Endothelial cell of umbilical vein (primary cell): Measurements from ENCODE around the gene VWA8. TPM values are rescaled to one million over a fixed set of nuclear protein-coding genes. Genes with fewer than 3 reads are reported as not detected.
"Not testable (repeated sequence)": the region's sequence is repeated elsewhere in the genome, so short reads cannot be mapped to it uniquely, and the experiment has no call there.

Experiments
- BruUV-seq: library from RNA; stranded (reverse); fragments of 400-500 nt; replicated peaks from 2 replicates; lab custom pipeline; 2021; lab: Mats Ljungman, UMichigan
- CTCF ChIA-PET: fragments of 300-600, 350-600 bp; sonication (Branson Sonifier 250); formaldehyde crosslinking; loops from one replicate; lab custom pipeline; 2021; ENCODE audit warnings: antibody characterized with exemption, inconsistent platforms; lab: Charles Lee
- POLR2A ChIA-PET: fragments of 300-600, 350-600 bp; sonication (Branson Sonifier 250); formaldehyde crosslinking; loops from one replicate; lab custom pipeline; 2021; ENCODE audit warnings: antibody characterized with exemption, inconsistent platforms; lab: Charles Lee
- DNase-seq: peaks from one replicate; pipeline ENCODE4 v3.0.0-alpha.2; 2011; ENCODE audit warnings: low read depth, low spot score
- FAIRE-seq: peaks from 2 replicates; lab custom pipeline; 2011; peaks lifted over from hg19 to GRCh38; lab: Jason Lieb, UNC
- H2AFZ ChIP-seq: 2 replicates; pipeline ENCODE4 v1.6.0; 2012; ENCODE audit warnings: low read depth, low read length, control low read depth, inconsistent platforms
- H3K27ac ChIP-seq: 2 replicates; pipeline ENCODE4 v1.5.1; 2011; ENCODE audit warnings: low read depth, mild to moderate bottlenecking, control low read depth, low read length, moderate library complexity; ENCODE audit not compliant: insufficient read depth
- H3K27me3 ChIP-seq, 2 experiments: 2 replicates each; pipeline versions ENCODE4 v1.6.0 to v1.6.1; 2011; ENCODE audit warnings: low read length in 2 of 2, mixed read lengths in 1 of 2; ENCODE audit not compliant: control insufficient read depth in 2 of 2, insufficient read depth in 2 of 2
- H3K36me3 ChIP-seq, 2 experiments: 2 replicates in 1 of 2; 3 replicates in 1 of 2; pipeline ENCODE4 v1.5.1; 2011; ENCODE audit warnings: low read length in 2 of 2, mild to moderate bottlenecking in 1 of 2, moderate library complexity in 1 of 2; ENCODE audit not compliant: control insufficient read depth in 2 of 2, insufficient read depth in 2 of 2; ENCODE audit errors: extremely low read depth in 1 of 2
- H3K4me1 ChIP-seq: 3 replicates; pipeline ENCODE4 v1.5.1; 2011; ENCODE audit warnings: mild to moderate bottlenecking, low read length; ENCODE audit not compliant: control insufficient read depth, insufficient read depth; ENCODE audit errors: extremely low read depth
- H3K4me2 ChIP-seq: 2 replicates; pipeline ENCODE4 v1.6.1; 2011; ENCODE audit warnings: low read length, control low read depth, mixed read lengths; ENCODE audit not compliant: insufficient read depth
- H3K4me3 ChIP-seq, 3 experiments: fragments of 200-600 bp in 1 of 3; sonication (generic), shearing (Covaris generic) in 1 of 3; replicated peaks in 1 of 3; 2 replicates each; pipeline ENCODE4 v1.5.1; 2011 to 2016; ENCODE audit warnings: control low read depth in 3 of 3, low read length in 3 of 3, mild to moderate bottlenecking in 2 of 3, inconsistent platforms in 1 of 3, low read depth in 1 of 3, moderate library complexity in 1 of 3; ENCODE audit not compliant: insufficient read depth in 1 of 3
- H3K79me2 ChIP-seq: 2 replicates; pipeline ENCODE4 v1.6.0; 2012; ENCODE audit warnings: low read length, inconsistent platforms; ENCODE audit not compliant: control insufficient read depth, insufficient read depth
- H3K9ac ChIP-seq: replicated peaks from 2 replicates; pipeline ENCODE3; 2011; ENCODE audit warnings: low read length, control low read depth; ENCODE audit not compliant: insufficient read depth; ENCODE audit errors: extremely low read depth
- H3K9me1 ChIP-seq: replicated peaks from 3 replicates; pipeline ENCODE4 v1.6.0; 2011; ENCODE audit warnings: mild to moderate bottlenecking, low read length; ENCODE audit not compliant: control insufficient read depth, insufficient read depth; ENCODE audit errors: extremely low read depth
- H3K9me3 ChIP-seq: replicated peaks from 2 replicates; pipeline ENCODE4 v1.5.1; 2012; ENCODE audit warnings: low read length, inconsistent platforms; ENCODE audit not compliant: control insufficient read depth, insufficient read depth
- H4K20me1 ChIP-seq: replicated peaks from 2 replicates; pipeline ENCODE3; 2011; ENCODE audit warnings: mild to moderate bottlenecking, low read length; ENCODE audit not compliant: control insufficient read depth, insufficient read depth; ENCODE audit errors: extremely low read depth
- EZH2 ChIP-seq: IDR thresholded peaks from 2 replicates; pipeline ENCODE4 v1.6.1; 2012; ENCODE audit warnings: borderline replicate concordance, low read depth, mild to moderate bottlenecking, moderate library complexity, low read length, inconsistent platforms; ENCODE audit not compliant: severe bottlenecking
- FOS ChIP-seq: IDR thresholded peaks from 2 replicates; pipeline ENCODE4 v1.6.1; 2011; ENCODE audit warnings: mild to moderate bottlenecking, low read length, moderate library complexity, borderline replicate concordance; ENCODE audit not compliant: insufficient read depth
- dilution Hi-C: fragments of 300-500 bp; cut with MboI; formaldehyde crosslinking; loops from one replicate; pipeline ENCODE4 v1.15.0; 2019; ENCODE audit warnings: low sequenced_read_pairs; ENCODE audit not compliant: extremely low pct_ligation_motif_present
- intact Hi-C: fragments of 100-400 bp; cut with micrococcal nuclease; formaldehyde crosslinking; loops from one replicate; pipeline ENCODE4 v1.10.0; 2022
- polyA plus RNA-seq, 4 experiments: library from polyadenylated mRNA; depleted of rRNA in 3 of 4; stranded (reverse) in 3 of 4; unstranded in 1 of 4; fragments of >200 nt; gene quantifications; 2 replicates each; pipeline versions ENCODE4 v1.2.1 to v1.2.3, GENCODE V29; 2011 to 2012; ENCODE audit warnings: missing spikeins in 1 of 4
- total RNA-seq: library from RNA; stranded (reverse); gene quantifications from 2 replicates; pipeline ENCODE4 v1.2.3, GENCODE V29; 2021
- TF ChIP-seq, protein P1 (sequence below), 2 donors: IDR thresholded peaks; 1 replicate in 1 of 2; 2 replicates in 1 of 2; pipeline ENCODE4 v1.5.1; 2011; ENCODE audit warnings: low read length in 2 of 2, mild to moderate bottlenecking in 2 of 2, moderate library complexity in 2 of 2, control low read depth in 1 of 2, inconsistent platforms in 1 of 2, low read depth in 1 of 2; ENCODE audit not compliant: insufficient read depth in 1 of 2; ENCODE audit errors: extremely low read depth in 1 of 2

The VWA8 gene
- total and polyA plus RNA-seq, 2 donors (not counting 3 experiments of a cell fraction or from before 2014, with no cell fraction given): 2.9 to 11.3 TPM

DNA sequence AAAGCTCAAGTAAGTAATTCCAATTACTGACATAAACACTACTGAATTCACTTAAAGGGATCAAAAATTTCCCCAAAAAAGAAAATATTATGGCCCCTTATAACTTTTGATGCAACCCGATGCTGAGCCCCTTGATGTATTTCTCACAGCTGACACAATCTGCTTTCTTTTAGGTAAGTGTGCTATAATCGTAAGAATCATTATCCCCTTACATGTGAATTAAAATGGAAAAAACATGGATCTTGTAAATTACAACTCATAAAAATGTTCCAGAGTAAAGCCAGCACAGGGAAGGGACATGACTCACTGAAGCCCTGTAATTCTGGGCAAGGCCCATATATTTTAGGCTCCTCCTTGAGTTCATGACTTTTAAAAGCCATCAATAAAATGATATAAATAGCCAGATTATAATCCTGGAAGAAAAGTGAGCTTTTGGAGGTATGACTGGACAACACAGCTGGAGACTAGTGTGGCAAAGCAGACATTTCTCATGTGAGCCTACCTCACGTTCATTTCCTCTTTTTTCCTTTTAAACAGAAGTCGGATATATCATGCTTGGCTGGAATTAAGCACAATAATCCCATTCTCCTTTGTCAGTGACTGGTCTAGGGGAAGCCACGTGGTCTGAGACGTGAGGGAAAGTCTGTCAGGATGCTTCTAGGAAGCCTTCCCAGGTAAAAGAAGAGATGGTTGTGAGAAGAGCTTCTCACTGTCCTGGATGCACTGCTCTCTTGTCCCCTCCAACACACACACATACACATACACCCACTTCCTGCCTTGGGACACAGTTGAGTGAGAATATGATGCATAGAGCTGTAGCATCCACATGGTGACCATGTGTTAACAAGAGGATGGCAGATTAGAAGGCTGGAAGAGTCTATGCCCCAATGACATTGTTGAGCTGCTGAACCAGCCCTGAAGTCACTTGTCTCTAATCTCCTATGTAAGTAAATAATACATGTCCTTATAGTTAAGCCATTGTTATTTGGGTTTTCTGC, 338.2 kb downstream of the VWA8 start:
- H3K4me1 ChIP-seq: no peaks in the 10 kb centered on the region
- no peak overlapping the region for H3K4me2 ChIP-seq
- H3K9me3 ChIP-seq: no peaks in the 10 kb centered on the region
- H3K9ac ChIP-seq: no peak overlapping the region
- POLR2A ChIA-PET: no interaction called here
- intact Hi-C loops: no loop called here
- dilution Hi-C loops: no loop called here
- H3K27me3 ChIP-seq: no peaks in the 10 kb centered on the region
- DNase-seq (peak; percentile 36), FAIRE-seq (no peak)
- no peaks in the 10 kb centered on the region for H4K20me1 ChIP-seq
- H3K36me3 ChIP-seq: no peaks in the 10 kb centered on the region
- peak; percentile 14 for TF ChIP-seq FOS
- TF ChIP-seq EZH2: no peak
- no peak overlapping the region for H3K27ac ChIP-seq
- no TSS peak for BruUV-seq
- H3K4me3 ChIP-seq: no peak overlapping the region
- H2AFZ ChIP-seq: no peak overlapping the region
- CTCF ChIA-PET: interaction anchor here (1.2 to 1.8 kb wide), 2 partner anchors 27 to 30 kb away, joined by 3 to 4 read pairs; no protein-coding TSS in a partner anchor
- H3K9me1 ChIP-seq: no peaks in the 10 kb centered on the region
- no peaks in the 10 kb centered on the region for H3K79me2 ChIP-seq

DNA sequence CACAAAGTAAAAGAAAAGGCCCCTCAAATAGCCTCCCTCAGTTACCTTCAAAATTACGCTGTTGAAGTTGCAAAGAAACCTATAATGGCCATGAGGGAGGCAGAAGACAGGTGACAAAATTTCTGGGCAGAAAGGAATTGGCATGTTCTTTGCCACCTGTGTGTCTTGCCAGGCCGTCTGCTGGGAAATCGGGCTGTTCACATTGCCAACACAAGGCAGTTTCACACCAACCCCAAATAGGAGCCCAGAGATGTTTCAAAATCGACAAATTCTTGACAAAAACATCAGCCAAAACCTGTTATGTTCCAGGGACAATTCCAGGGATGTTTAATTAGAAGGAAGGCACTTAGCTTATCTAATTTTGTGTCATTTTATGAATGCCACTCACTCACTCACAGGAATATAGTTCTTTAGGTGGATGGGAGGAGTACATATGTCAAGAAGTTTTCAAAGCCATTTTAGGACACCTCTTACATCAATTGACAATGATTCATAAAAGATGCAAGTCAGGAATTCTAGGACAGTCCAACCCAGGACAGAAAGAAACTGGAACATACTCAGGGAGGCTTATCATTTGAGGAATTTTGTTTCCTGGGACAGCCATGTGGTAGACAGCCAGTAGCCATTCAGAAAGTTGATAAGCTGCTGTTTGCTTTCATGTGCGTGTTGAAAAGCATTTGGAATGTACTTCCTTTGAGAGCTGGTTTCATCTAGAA, 339.0 kb downstream of the VWA8 start:
- H4K20me1 ChIP-seq: no peaks in the 10 kb centered on the region
- H3K27ac ChIP-seq: no peak overlapping the region
- no peak overlapping the region for H2AFZ ChIP-seq
- H3K27me3 ChIP-seq: no peaks in the 10 kb centered on the region
- no peaks in the 10 kb centered on the region for H3K4me1 ChIP-seq
- H3K9me3 ChIP-seq: no peaks in the 10 kb centered on the region
- H3K4me3 ChIP-seq: no peak overlapping the region
- no peak overlapping the region for H3K9ac ChIP-seq
- H3K4me2 ChIP-seq: no peak overlapping the region
- intact Hi-C loops (no loop called here), dilution Hi-C loops (no loop called here)
- TF ChIP-seq, protein P1, sequence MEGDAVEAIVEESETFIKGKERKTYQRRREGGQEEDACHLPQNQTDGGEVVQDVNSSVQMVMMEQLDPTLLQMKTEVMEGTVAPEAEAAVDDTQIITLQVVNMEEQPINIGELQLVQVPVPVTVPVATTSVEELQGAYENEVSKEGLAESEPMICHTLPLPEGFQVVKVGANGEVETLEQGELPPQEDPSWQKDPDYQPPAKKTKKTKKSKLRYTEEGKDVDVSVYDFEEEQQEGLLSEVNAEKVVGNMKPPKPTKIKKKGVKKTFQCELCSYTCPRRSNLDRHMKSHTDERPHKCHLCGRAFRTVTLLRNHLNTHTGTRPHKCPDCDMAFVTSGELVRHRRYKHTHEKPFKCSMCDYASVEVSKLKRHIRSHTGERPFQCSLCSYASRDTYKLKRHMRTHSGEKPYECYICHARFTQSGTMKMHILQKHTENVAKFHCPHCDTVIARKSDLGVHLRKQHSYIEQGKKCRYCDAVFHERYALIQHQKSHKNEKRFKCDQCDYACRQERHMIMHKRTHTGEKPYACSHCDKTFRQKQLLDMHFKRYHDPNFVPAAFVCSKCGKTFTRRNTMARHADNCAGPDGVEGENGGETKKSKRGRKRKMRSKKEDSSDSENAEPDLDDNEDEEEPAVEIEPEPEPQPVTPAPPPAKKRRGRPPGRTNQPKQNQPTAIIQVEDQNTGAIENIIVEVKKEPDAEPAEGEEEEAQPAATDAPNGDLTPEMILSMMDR (IDR thresholded peaks at IDR 0.05; ENCODE audit: extremely low read depth in 1 of 2, insufficient read depth in 1 of 2, low read depth in 1 of 2, low read length in 2 of 2): no peak
- no peak for TF ChIP-seq EZH2
- TF ChIP-seq FOS: no peak
- ChIA-PET CTCF (interaction anchor here (1.2 to 1.8 kb wide), 2 partner anchors 28 to 31 kb away, joined by 3 to 4 read pairs; no protein-coding TSS in a partner anchor), POLR2A (no interaction called here)
- BruUV-seq: no TSS peak
- no peaks in the 10 kb centered on the region for H3K9me1 ChIP-seq
- no peaks in the 10 kb centered on the region for H3K36me3 ChIP-seq
- no peaks in the 10 kb centered on the region for H3K79me2 ChIP-seq
- FAIRE-seq: no peak
- no peak for DNase-seq

DNA sequence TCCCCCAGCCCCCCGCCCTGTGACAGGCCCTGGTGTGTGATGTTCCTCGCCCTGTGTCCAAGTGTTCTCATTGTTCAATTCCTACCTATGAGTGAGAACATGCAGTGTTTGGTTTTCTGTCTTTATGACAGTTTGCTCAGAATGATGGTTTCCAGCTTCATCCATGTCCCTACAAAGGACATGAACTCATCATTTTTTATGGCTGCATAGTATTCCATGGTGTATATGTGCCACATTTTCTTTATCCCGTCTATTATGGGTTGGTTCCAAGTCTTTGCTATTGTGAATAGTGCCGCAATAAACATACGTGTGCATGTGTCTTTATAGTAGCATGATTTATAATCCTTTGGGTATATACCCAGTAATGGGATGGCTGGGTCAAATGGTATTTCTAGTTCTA, 343.3 kb downstream of the VWA8 start:
- BruUV-seq, DNase-seq, H3K27ac ChIP-seq, H3K9me1 ChIP-seq, H2AFZ ChIP-seq, H4K20me1 ChIP-seq, POLR2A ChIA-PET, H3K27me3 ChIP-seq, H3K4me3 ChIP-seq, intact Hi-C loops, H3K79me2 ChIP-seq, CTCF ChIA-PET, H3K36me3 ChIP-seq, dilution Hi-C loops, H3K4me2 ChIP-seq, H3K9ac ChIP-seq, FAIRE-seq, H3K9me3 ChIP-seq: not testable (repeated sequence)
- H3K4me1 ChIP-seq: peaks cover 32% of the 10 kb centered on the region
